Measurements from ENCODE around the gene PRLR. TPM values are rescaled to one million over a fixed set of nuclear protein-coding genes. Genes with fewer than 3 reads are reported as not detected.

PRLR gene
- total RNA-seq, 3 donors from 2014 or later (not counting 1 experiment from before 2014, with no cell fraction given) = 0.05 to 0.16 (median 0.09) TPM

GRCh38 chr5:35044649-35045048, 185.6 kb downstream of the PRLR start:
- DNase-seq = no peak
- peaks cover 0 to 7% of the 10 kb centered on the region in 2 donors for H3K27me3 Mint-ChIP-seq (ENCODE audit: low read depth in 2 of 2)
- TF ChIP-seq, protein P1, sequence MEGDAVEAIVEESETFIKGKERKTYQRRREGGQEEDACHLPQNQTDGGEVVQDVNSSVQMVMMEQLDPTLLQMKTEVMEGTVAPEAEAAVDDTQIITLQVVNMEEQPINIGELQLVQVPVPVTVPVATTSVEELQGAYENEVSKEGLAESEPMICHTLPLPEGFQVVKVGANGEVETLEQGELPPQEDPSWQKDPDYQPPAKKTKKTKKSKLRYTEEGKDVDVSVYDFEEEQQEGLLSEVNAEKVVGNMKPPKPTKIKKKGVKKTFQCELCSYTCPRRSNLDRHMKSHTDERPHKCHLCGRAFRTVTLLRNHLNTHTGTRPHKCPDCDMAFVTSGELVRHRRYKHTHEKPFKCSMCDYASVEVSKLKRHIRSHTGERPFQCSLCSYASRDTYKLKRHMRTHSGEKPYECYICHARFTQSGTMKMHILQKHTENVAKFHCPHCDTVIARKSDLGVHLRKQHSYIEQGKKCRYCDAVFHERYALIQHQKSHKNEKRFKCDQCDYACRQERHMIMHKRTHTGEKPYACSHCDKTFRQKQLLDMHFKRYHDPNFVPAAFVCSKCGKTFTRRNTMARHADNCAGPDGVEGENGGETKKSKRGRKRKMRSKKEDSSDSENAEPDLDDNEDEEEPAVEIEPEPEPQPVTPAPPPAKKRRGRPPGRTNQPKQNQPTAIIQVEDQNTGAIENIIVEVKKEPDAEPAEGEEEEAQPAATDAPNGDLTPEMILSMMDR (IDR thresholded peaks at IDR 0.05) = no peak
- Histone ChIP-seq H3K36me3 (ENCODE audit: control insufficient read depth, insufficient read depth, low read length) (no peaks in the 10 kb centered on the region), H3K27me3 (ENCODE audit: control insufficient read depth, insufficient read depth, low read length) (no peaks in the 10 kb centered on the region), H3K27ac (ENCODE audit: low read length) (no peak overlapping the region), H3K9me3 (ENCODE audit: control insufficient read depth, insufficient read depth, low read length) (no peaks in the 10 kb centered on the region), H3K4me1 (ENCODE audit: control insufficient read depth, insufficient read depth, low read length) (no peaks in the 10 kb centered on the region), H3K4me3 (ENCODE audit: low read length) (no peak overlapping the region)
- H3K27ac Mint-ChIP-seq = no peak overlapping the region
- peaks cover 0 to 5% of the 10 kb centered on the region in 2 donors for H3K9me3 Mint-ChIP-seq
- no peaks in the 10 kb centered on the region for H3K36me3 Mint-ChIP-seq
- no peaks in the 10 kb centered on the region for H3K4me1 Mint-ChIP-seq
- intact Hi-C loops (cut with micrococcal nuclease) = no loop called here
- WGBS (ENCODE audit: insufficient coverage) = 83% methylated on average over 4 of the region's 4 CpGs
- no peak overlapping the region for H3K4me3 Mint-ChIP-seq
- no peak for ATAC-seq

- no peaks in the 10 kb centered on the region for H3K36me3 Mint-ChIP-seq
- Histone ChIP-seq H3K9me3 (ENCODE audit: control insufficient read depth, insufficient read depth, low read length) (no peaks in the 10 kb centered on the region), H3K4me3 (ENCODE audit: low read length) (no peak overlapping the region), H3K4me1 (ENCODE audit: control insufficient read depth, insufficient read depth, low read length) (no peaks in the 10 kb centered on the region), H3K27me3 (ENCODE audit: control insufficient read depth, insufficient read depth, low read length) (no peaks in the 10 kb centered on the region), H3K27ac (ENCODE audit: low read length) (no peak overlapping the region), H3K36me3 (ENCODE audit: control insufficient read depth, insufficient read depth, low read length) (no peaks in the 10 kb centered on the region)
- intact Hi-C loops (cut with micrococcal nuclease) = no loop called here
- H3K27me3 Mint-ChIP-seq (ENCODE audit: low read depth in 2 of 2) = peaks cover 0 to 3% of the 10 kb centered on the region in 2 donors
- peaks cover 0 to 2% of the 10 kb centered on the region in 2 donors for H3K9me3 Mint-ChIP-seq
- no peak for DNase-seq
- WGBS (ENCODE audit: insufficient coverage) = 70% methylated on average over 2 of the region's 4 CpGs
- no peaks in the 10 kb centered on the region for H3K4me1 Mint-ChIP-seq
- TF ChIP-seq, protein P1 (IDR thresholded peaks at IDR 0.05) = no peak
- H3K27ac Mint-ChIP-seq = no peak overlapping the region
- ATAC-seq = no peak
- H3K4me3 Mint-ChIP-seq = no peak overlapping the region
Observed at GRCh38 chr5:35042781-35043180, 187.5 kb downstream of the PRLR start.

DNA sequence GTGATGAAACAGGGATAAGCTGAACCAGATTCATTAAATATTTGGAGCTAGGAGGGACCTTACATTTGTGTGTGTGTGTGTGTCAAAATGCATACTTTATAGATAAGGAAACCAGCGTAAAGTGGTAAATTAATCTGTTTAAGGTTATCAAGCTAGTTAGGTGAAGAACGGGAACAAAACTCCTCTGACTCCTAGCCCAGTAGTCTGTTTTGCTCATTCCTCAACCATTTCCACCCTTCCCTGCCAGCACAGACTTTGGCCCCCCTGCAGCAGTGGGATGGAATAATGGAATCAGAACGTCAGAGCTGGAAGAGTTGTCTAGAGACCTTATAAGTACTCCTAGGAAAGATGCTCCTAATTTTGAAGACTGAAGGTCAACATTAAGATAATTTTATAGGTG, 189.0 kb downstream of the PRLR start:
- TF ChIP-seq, protein P1 (IDR thresholded peaks at IDR 0.05) = no peak
- Histone ChIP-seq H3K4me3 (ENCODE audit: low read length) (no peak overlapping the region), H3K27me3 (ENCODE audit: control insufficient read depth, insufficient read depth, low read length) (no peaks in the 10 kb centered on the region), H3K36me3 (ENCODE audit: control insufficient read depth, insufficient read depth, low read length) (no peaks in the 10 kb centered on the region), H3K4me1 (ENCODE audit: control insufficient read depth, insufficient read depth, low read length) (no peaks in the 10 kb centered on the region), H3K9me3 (ENCODE audit: control insufficient read depth, insufficient read depth, low read length) (no peaks in the 10 kb centered on the region), H3K27ac (ENCODE audit: low read length) (no peak overlapping the region)
- no peak for DNase-seq
- Mint-ChIP-seq H3K27me3 (ENCODE audit: low read depth in 2 of 2) (peaks cover 2 to 7% of the 10 kb centered on the region in 2 donors), H3K36me3 (no peaks in the 10 kb centered on the region), H3K9me3 (no peaks in the 10 kb centered on the region), H3K4me1 (no peaks in the 10 kb centered on the region), H3K27ac (no peak overlapping the region), H3K4me3 (no peak overlapping the region)
- WGBS (ENCODE audit: insufficient coverage) = 90% methylated on average over 2 of the region's 3 CpGs
- no peak for ATAC-seq
- intact Hi-C loops (cut with micrococcal nuclease) = no loop called here

GRCh38 chr5:35038891-35039290, 191.4 kb downstream of the PRLR start:
- ATAC-seq (no peak), DNase-seq (no peak)
- intact Hi-C loops (cut with micrococcal nuclease) = no loop called here
- no peak overlapping the region for H3K4me3 ChIP-seq (ENCODE audit: low read length)
- no peaks in the 10 kb centered on the region for H3K27me3 ChIP-seq (ENCODE audit: control insufficient read depth, insufficient read depth, low read length)
- Mint-ChIP-seq H3K36me3 (no peaks in the 10 kb centered on the region), H3K4me3 (no peak overlapping the region), H3K9me3 (no peaks in the 10 kb centered on the region), H3K27me3 (ENCODE audit: low read depth in 2 of 2) (peaks cover 2 to 9% of the 10 kb centered on the region in 2 donors), H3K27ac (no peak overlapping the region), H3K4me1 (no peaks in the 10 kb centered on the region)
- 74% methylated on average over 2 of the region's 2 CpGs for WGBS (ENCODE audit: insufficient coverage)
- no peaks in the 10 kb centered on the region for H3K9me3 ChIP-seq (ENCODE audit: control insufficient read depth, insufficient read depth, low read length)
- no peaks in the 10 kb centered on the region for H3K4me1 ChIP-seq (ENCODE audit: control insufficient read depth, insufficient read depth, low read length)
- TF ChIP-seq, protein P1 (IDR thresholded peaks at IDR 0.05) = no peak
- no peak overlapping the region for H3K27ac ChIP-seq (ENCODE audit: low read length)
- no peaks in the 10 kb centered on the region for H3K36me3 ChIP-seq (ENCODE audit: control insufficient read depth, insufficient read depth, low read length)

Measured in natural killer cell (primary cell).